CD4-positive, alpha-beta T cell (primary cell): ENCODE data around the gene KLHL3. TPM values are rescaled to one million over a fixed set of nuclear protein-coding genes. Genes with fewer than 3 reads are reported as not detected.

Source experiments
- ATAC-seq: fragments of 200-7000 bp; cut with Tn5 transposase; one replicate; pipeline ENCODE4 v1.10.0; 2022; ENCODE audit warnings: mild to moderate bottlenecking; ENCODE audit not compliant: poor library complexity
- CTCF ChIA-PET: fragments of 350-600 bp; sonication (Branson Sonifier 250); formaldehyde crosslinking; loops from one replicate; lab custom pipeline; 2021; ENCODE audit warnings: antibody characterized with exemption, inconsistent platforms; lab: Charles Lee
- POLR2A ChIA-PET: fragments of 350-600 bp; sonication (Branson Sonifier 250); formaldehyde crosslinking; loops from one replicate; lab custom pipeline; 2021; ENCODE audit warnings: antibody characterized with exemption, inconsistent platforms; lab: Charles Lee
- DNase-seq, 14 experiments: peaks; one replicate each; pipeline ENCODE4 v3.0.0-alpha.2; 2013 to 2020; ENCODE audit warnings: mixed read lengths in 2 of 14
- H3K27ac ChIP-seq, 2 donors: one replicate each; pipeline versions ENCODE4 v1.5.1 to v1.7.0; 2013; ENCODE audit warnings: low read length in 2 of 2, low read depth in 1 of 2, mild to moderate bottlenecking in 1 of 2
- H3K27me3 ChIP-seq, 2 experiments: 1 replicate in 1 of 2; 2 replicates in 1 of 2; pipeline versions ENCODE4 v1.6.1 to v1.7.0; 2013; ENCODE audit warnings: low read length in 2 of 2, control low read depth in 1 of 2, mild to moderate bottlenecking in 1 of 2, moderate library complexity in 1 of 2; ENCODE audit not compliant: insufficient read depth in 2 of 2, control insufficient read depth in 1 of 2
- H3K36me3 ChIP-seq: one replicate; pipeline ENCODE4 v1.6.1; 2013; ENCODE audit warnings: low read length, control low read depth; ENCODE audit not compliant: insufficient read depth
- H3K4me1 ChIP-seq: one replicate; pipeline ENCODE4 v1.6.1; 2013; ENCODE audit warnings: low read length, control low read depth; ENCODE audit not compliant: insufficient read depth
- H3K4me3 ChIP-seq: one replicate; pipeline ENCODE4 v1.5.1; 2013; ENCODE audit warnings: mild to moderate bottlenecking, low read length, moderate library complexity
- H3K9me3 ChIP-seq, 2 experiments: 1 replicate in 1 of 2; 2 replicates in 1 of 2; pipeline versions ENCODE4 v1.6.1 to v1.7.0; 2013; ENCODE audit warnings: low read length in 2 of 2, mild to moderate bottlenecking in 2 of 2, control low read depth in 1 of 2, moderate library complexity in 1 of 2; ENCODE audit not compliant: control insufficient read depth in 1 of 2, insufficient read depth in 1 of 2
- H3K27ac Mint-ChIP-seq: one replicate; pipeline ENCODE4 v1.8.0; 2020; ENCODE audit warnings: mixed read lengths
- H3K27me3 Mint-ChIP-seq: one replicate; pipeline ENCODE4 v1.8.0; 2021; ENCODE audit warnings: mixed read lengths
- H3K36me3 Mint-ChIP-seq: one replicate; pipeline ENCODE4 v1.8.0; 2021; ENCODE audit warnings: low read depth, mixed read lengths
- H3K4me1 Mint-ChIP-seq: one replicate; pipeline ENCODE4 v1.8.0; 2021; ENCODE audit warnings: low read depth, mixed read lengths
- H3K4me3 Mint-ChIP-seq: one replicate; pipeline ENCODE4 v1.8.0; 2020; ENCODE audit warnings: mild to moderate bottlenecking, mixed read lengths
- H3K9me3 Mint-ChIP-seq: one replicate; pipeline ENCODE4 v1.8.0; 2020; ENCODE audit warnings: mixed read lengths
- intact Hi-C, 2 experiments: fragments of 100-400 bp; cut with DNase I in 1 of 2; cut with micrococcal nuclease in 1 of 2; formaldehyde crosslinking; loops; one replicate each; pipeline versions ENCODE4 v1.15.1 to v1.9.0; 2023 to 2025; cut with DNase I, micrococcal nuclease
- total RNA-seq, 174 experiments: library from RNA in 2 of 174; stranded (reverse) in 2 of 174; gene quantifications; one replicate each; pipeline ENCODE4 v1.2.3 and lab custom pipeline; 2021 to 2026
- TF ChIP-seq, protein P1 (sequence below): fragments of 200-600 bp; IDR thresholded peaks from one replicate; pipeline ENCODE4 v1.8.0; 2022; ENCODE audit warnings: antibody characterized with exemption, mild to moderate bottlenecking

Gene KLHL3
- total RNA-seq, 2 experiments from 2014 or later = 22.0 to 25.9 TPM

DNA sequence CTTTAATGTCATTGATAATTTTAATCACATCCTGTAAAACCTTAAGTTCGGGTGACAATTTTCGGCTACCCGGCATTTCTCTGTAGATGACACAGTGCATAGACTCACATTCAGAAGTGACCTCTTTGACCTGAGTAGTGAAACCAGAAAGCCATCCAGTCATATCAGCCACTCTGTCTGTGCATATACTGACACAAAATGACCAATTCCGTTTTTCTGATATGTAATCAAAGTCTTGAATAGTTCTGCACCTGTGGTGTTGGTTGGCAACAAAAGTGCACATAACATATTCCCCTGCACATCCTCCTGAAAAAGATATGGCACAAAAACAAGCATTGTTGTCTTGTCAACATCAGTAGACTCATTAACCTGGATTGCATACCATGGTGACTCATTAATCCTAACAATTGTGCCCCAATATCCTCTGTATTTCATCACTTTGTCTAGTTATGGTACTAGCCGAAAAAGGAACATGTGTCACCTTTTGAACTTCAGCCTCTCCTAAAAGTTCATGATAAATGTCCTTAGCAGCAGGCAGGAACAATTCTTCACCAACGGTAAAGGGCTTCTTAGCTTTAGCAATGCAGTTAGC, 22.9 kb upstream of the KLHL3 start:
- DNase-seq (no peak), ATAC-seq (no peak)
- H3K27ac ChIP-seq = no peak overlapping the region
- Mint-ChIP-seq H3K27ac (no peak overlapping the region), H3K36me3 (peaks cover 15% of the 10 kb centered on the region), H3K4me1 (peaks cover 6% of the 10 kb centered on the region), H3K9me3 (no peaks in the 10 kb centered on the region), H3K27me3 (no peaks in the 10 kb centered on the region), H3K4me3 (no peak overlapping the region)
- peaks cover 14% of the 10 kb centered on the region for H3K4me1 ChIP-seq
- H3K9me3 ChIP-seq = no peaks in the 10 kb centered on the region
- CTCF ChIA-PET = no interaction called here
- no peaks in the 10 kb centered on the region for H3K36me3 ChIP-seq
- POLR2A ChIA-PET = no interaction called here
- TF ChIP-seq, protein P1, sequence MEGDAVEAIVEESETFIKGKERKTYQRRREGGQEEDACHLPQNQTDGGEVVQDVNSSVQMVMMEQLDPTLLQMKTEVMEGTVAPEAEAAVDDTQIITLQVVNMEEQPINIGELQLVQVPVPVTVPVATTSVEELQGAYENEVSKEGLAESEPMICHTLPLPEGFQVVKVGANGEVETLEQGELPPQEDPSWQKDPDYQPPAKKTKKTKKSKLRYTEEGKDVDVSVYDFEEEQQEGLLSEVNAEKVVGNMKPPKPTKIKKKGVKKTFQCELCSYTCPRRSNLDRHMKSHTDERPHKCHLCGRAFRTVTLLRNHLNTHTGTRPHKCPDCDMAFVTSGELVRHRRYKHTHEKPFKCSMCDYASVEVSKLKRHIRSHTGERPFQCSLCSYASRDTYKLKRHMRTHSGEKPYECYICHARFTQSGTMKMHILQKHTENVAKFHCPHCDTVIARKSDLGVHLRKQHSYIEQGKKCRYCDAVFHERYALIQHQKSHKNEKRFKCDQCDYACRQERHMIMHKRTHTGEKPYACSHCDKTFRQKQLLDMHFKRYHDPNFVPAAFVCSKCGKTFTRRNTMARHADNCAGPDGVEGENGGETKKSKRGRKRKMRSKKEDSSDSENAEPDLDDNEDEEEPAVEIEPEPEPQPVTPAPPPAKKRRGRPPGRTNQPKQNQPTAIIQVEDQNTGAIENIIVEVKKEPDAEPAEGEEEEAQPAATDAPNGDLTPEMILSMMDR = no peak
- intact Hi-C loops = loop anchor here in 1 of 2 experiments (5.0 to 10.0 kb wide), 4 partner anchors 128 to 816 kb away; partner anchors contain the start of genes CDC23, CDC25C, FAM53C and HSPA9
- H3K4me3 ChIP-seq = no peak overlapping the region
- no peaks in the 10 kb centered on the region for H3K27me3 ChIP-seq

DNA sequence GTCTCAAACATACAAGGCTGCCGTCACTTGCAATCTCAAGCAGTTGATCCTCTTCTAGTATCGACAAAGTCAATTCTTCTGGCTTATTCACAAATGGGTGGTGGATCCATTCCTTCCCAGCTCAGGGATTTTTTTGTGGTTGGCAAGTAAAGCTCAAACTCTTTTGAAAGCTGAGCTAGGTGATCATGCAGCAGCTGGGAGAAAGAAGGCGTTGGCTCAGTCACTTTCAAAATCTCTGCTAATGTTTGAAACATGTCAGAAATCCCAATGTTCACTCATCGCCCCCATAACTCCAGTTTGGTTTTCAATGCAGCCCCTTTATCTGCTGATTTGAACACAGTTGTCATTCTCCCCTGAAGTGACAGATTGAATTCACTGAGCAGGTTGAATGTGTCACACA, 22.2 kb upstream of the KLHL3 start:
- intact Hi-C loops = loop anchor here in 1 of 2 experiments (5.0 to 10.0 kb wide), 4 partner anchors 129 to 817 kb away; partner anchors contain the start of genes CDC23, CDC25C, FAM53C and HSPA9
- peaks cover 21% of the 10 kb centered on the region for H3K36me3 Mint-ChIP-seq
- CTCF ChIA-PET = no interaction called here
- ATAC-seq (no peak), DNase-seq (no peak)
- H3K27ac Mint-ChIP-seq = peak overlapping the region; percentile 36
- no peaks in the 10 kb centered on the region for H3K27me3 Mint-ChIP-seq
- peaks cover 6% of the 10 kb centered on the region for H3K4me1 Mint-ChIP-seq
- Histone ChIP-seq H3K4me3 (no peak overlapping the region), H3K4me1 (peaks cover 19% of the 10 kb centered on the region), H3K36me3 (no peaks in the 10 kb centered on the region), H3K27me3 (no peaks in the 10 kb centered on the region), H3K9me3 (no peaks in the 10 kb centered on the region), H3K27ac (no peak overlapping the region)
- no peaks in the 10 kb centered on the region for H3K9me3 Mint-ChIP-seq
- TF ChIP-seq, protein P1 = no peak
- no peak overlapping the region for H3K4me3 Mint-ChIP-seq
- POLR2A ChIA-PET = no interaction called here

DNA sequence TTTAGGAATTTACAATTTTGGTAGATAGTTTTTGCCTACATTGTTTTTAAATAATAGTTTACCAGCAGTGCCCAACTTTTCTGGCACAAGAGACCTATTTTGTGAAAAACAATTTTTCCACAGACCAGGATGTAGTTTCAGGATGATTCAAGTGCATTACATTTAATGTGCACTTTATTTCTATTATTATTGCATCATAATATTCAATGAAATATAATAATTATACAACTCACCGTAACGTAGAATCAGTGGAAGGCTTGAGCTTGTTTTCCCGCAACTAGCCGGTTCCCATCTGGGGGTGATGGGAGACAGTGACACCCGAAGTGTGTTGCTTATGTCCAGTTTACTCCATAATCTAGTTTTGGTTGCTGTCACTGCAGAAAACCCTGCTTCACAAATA, 21.7 kb upstream of the KLHL3 start:
- ATAC-seq = no peak
- Histone ChIP-seq H3K4me1 (peaks cover 24% of the 10 kb centered on the region), H3K4me3 (no peak overlapping the region), H3K36me3 (no peaks in the 10 kb centered on the region), H3K27ac (no peak overlapping the region), H3K9me3 (no peaks in the 10 kb centered on the region), H3K27me3 (no peaks in the 10 kb centered on the region)
- Mint-ChIP-seq H3K9me3 (no peaks in the 10 kb centered on the region), H3K27ac (peak overlapping the region; percentile 36), H3K4me1 (peaks cover 10% of the 10 kb centered on the region), H3K4me3 (no peak overlapping the region), H3K27me3 (no peaks in the 10 kb centered on the region), H3K36me3 (peaks cover 26% of the 10 kb centered on the region)
- CTCF ChIA-PET = no interaction called here
- TF ChIP-seq, protein P1 = no peak
- intact Hi-C loops = loop anchor here in 1 of 2 experiments (1.0 to 10.0 kb wide), 5 partner anchors 130 to 817 kb away; partner anchors contain the start of genes CDC23, CDC25C, FAM53C and HSPA9
- DNase-seq = no peak
- POLR2A ChIA-PET = no interaction called here
